T-helper 1 cell (primary cell): ENCODE data around the gene RSPH10B2.
A peak's percentile ranks its signal among the peaks of the same experiment; 100 is the strongest.
"Not testable (repeated sequence)": the region's sequence is repeated elsewhere in the genome, so short reads cannot be mapped to it uniquely, and the experiment has no call there.

Experiments
- DNase-seq, 5 donors: peaks; one replicate each; pipeline ENCODE4 v3.0.0-alpha.2; 2012 to 2020

RSPH10B2 gene

DNA sequence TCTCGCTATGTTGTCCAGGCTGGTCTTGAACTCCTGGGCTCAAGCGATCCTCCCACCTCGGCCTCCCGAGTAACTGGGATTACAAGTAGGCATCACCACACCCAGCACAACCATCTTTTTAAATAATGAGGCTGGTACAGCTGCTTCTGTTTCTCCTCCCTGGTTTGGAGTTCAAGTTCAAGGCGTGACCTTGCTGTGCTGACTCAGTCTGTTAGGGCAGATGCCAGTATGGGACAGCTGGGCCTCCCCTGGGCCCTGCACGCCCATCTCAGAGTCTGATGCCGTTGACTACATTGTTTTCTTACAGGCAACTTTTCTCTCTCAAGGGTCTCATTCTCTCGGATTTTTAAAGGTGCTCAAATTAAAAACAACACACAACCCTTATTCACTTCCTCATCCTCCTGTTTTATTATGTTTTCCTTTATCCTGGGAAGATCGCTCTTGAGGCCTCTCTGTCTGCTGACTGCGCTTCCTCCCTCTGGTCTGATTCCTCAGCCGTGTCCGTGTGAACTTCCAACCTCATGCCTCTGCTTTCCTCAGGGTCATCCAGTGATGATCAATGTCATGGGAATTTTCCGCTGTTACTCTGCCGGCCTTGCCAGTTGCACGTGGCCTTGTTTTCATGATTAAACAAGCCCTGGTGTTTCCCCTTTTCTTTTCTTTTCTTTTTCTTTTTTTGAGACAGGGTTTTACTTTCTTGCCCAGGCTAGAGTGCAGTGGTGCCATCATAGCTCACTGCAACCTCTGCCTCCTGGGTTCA is 38.4 kb downstream of the RSPH10B2 start:
- DNase-seq = not testable (repeated sequence)

DNA sequence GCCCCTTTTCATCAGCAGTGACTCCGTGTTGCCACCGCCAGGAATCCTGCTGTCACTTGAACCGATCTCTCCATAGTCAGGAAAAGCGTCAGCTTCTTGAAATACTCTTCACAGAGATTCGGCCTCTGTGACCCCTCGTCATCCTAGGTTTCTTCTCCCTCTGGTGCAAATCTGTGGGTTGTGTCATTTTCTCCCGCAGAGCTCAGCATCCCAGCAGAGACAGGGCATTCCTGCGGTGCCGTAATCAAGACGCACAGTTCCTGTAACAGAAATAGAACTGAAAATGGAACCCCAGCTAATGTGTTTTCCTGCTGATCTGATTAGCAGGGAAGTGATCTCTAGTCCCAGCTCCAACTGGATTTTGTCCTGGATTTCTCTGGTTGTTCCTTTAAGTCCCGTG is 40.4 kb downstream of the RSPH10B2 start:
- not testable (repeated sequence) for DNase-seq

DNA sequence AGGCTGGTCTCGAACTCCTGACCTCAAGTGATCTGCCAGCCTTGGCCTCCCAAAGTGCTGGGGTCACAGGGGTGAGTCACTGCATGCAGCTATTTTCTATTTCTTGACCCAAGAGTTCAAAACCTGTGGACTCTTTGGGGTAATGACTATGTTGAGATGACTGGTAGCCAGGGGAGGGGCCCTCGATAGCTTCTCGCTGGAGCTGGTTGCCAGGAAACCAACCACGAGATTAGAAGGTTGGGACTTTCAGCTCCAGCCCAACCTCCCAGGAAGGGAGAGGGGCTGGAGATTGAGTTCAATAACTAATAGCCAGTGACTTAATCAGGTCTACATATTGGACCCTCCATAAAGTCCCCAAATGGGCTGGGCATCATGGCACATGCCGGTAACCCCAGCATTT is 43.3 kb downstream of the RSPH10B2 start:
- DNase-seq = not testable (repeated sequence)

GRCh38 chr7:6798047-6798446 is 44.1 kb downstream of the RSPH10B2 start:
- DNase-seq = not testable (repeated sequence)

GRCh38 chr7:6799887-6800286 is 46.0 kb downstream of the RSPH10B2 start:
- DNase-seq = not testable (repeated sequence)

GRCh38 chr7:6800331-6800730 is 46.4 kb downstream of the RSPH10B2 start:
- DNase-seq = not testable (repeated sequence)

- not testable (repeated sequence) for DNase-seq
Measured at GRCh38 chr7:6807393-6807918, 53.6 kb downstream of the RSPH10B2 start.

DNA sequence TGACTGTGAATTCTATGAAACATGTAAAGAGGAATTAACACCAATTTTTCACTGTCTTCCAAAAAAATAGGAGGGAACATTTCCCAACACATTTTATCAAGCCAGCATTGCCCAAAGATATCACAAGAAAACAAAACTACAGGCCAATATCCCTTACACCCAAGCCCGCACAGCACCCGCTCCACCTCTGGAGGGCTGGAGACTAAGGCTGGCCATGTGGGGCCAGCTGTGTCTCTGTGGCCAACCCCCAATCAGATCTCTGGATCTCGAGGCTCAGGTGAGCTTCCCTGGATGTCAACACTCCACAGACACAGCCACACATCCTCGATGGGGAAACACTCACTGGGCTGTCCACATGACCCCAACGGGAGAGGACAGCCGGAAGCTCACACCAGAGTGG is 54.1 kb downstream of the RSPH10B2 start:
- not testable (repeated sequence) for DNase-seq

DNA sequence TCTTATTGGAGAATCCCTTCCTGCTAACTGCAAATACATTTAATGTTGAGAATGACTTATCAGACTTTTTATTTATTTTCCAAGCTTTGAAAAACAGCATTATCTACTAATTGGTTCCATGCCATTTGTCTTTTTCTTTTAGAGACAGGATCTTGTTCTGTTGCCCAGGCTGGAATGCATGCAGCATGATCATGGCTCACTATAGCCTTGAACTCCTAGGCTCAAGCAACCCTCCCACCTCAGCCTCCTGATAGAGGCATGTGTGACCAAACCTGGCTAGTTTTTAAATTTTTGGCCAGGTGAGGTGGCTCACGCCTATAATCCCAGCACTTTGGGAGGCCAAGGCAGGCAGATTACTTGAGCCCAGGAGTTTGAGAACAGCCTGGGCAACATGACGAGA is 59.1 kb downstream of the RSPH10B2 start:
- DNase-seq = not testable (repeated sequence)

- DNase-seq = not testable (repeated sequence)
Measured at GRCh38 chr7:6815470-6815869, 61.6 kb downstream of the RSPH10B2 start.

- not testable (repeated sequence) for DNase-seq
Measured at GRCh38 chr7:6821622-6822021, 67.7 kb downstream of the RSPH10B2 start.

- not testable (repeated sequence) for DNase-seq
Measured at GRCh38 chr7:6825236-6826125, 71.6 kb downstream of the RSPH10B2 start.

DNA sequence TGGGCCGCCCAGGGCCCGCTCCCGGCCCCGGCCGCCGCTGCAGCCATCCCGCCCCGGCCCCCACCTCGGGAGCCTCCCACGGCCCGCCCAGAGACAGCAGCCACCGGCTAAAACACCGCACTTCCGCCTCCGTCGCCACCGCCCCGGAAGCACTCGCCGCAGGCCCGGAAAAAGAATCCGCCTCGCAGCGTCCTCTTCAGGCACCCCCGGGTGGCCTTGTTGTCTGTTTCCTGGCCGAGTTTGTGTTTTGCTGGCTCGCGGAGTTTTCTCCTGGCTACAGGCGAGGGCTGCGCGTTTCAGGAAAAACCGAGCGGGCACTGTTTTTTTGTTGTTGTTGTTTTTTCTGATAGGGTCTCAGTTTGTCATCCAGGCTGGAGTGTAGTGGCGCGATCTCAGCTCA is 72.2 kb downstream of the RSPH10B2 start, which contains the start of gene CCZ1B:
TSS of gene CCZ1B (minus strand) at position 125 of the 400 bp plus-strand sequence. CDS start at position 47, 78 bp downstream.
- peak; percentile 62 to 85 (median 73) for DNase-seq

- not testable (repeated sequence) for DNase-seq
Measured at GRCh38 chr7:6827180-6827579, 73.3 kb downstream of the RSPH10B2 start.

DNA sequence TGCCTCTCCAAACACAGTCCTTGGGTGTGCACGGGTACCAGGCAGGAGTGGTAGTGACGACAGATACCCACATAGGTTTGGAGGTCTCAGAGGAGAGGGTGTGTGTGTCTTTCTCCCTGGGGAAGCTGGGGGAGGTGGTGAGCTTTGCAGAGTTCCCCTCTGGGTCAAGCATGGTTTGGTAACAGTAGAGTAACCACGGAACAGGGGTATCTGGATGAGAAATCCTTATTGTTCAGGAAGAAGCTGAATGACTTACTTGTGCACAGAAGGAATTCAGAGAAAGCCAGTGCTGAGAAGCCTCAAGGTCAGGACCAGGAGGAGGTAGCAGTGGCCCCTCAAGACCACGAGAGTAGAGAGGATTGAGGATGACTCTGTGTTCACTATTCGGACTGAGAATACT is 75.7 kb downstream of the RSPH10B2 start:
- DNase-seq = not testable (repeated sequence)

GRCh38 chr7:6830026-6830425 is 76.1 kb downstream of the RSPH10B2 start:
- not testable (repeated sequence) for DNase-seq

- DNase-seq = no peak
Measured at GRCh38 chr7:6831018-6831725, 77.3 kb downstream of the RSPH10B2 start.

DNA sequence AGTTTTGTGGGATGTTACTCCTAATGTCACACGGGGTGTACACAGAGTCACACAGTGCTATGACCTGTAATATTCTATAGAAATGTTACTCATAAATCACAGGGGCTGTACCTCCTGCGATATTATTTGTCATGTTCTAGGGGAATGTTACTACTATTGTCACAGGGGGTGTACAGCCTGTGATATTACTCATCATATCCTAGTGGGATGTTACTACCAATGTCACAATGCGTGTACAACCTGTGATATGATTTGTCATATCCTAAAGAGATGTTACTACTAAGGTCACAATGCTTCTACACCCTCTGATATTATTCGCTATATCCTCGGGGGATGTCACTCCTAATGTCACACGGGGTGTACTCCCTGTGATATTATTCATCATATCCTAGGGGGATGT is 79.7 kb downstream of the RSPH10B2 start:
- no peak for DNase-seq

DNA sequence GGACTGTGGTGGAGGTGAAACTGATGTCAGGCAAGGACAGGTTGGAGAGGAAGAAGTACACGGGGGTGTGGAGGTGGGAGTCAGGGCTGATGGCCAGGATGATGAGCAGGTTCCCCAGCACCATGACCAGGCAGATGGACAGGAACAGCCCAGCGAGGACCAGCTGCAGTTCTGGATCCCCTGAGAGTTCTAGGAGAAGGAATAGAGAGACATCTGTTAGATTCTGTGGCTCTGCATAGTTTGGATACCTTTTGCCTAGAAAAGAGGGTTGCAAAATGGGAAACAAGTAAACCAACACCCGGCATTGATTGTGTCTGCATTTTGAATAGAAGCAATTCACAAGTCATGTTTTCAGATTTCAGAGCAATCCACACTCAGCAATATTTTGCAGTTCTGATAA is 81.6 kb downstream of the RSPH10B2 start:
- DNase-seq = not testable (repeated sequence)

DNA sequence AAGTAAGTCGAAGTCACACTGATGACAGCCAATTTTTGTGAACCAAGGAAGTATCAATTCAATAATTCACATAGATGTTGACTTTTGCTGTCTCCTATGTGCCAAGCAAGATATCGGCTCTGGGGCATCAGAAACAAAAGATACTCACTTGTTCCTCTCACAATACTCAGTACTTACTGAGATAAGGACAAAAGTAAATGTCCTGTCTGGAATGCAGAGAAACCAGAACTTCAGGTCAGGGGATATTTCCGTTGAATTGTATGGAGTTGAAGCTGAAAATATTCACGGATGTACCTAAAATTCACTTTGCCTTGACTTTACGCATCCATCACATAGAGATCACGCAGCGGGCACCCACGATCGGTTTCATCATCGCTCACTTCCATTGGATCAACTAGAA is 83.2 kb downstream of the RSPH10B2 start:
- not testable (repeated sequence) for DNase-seq

DNA sequence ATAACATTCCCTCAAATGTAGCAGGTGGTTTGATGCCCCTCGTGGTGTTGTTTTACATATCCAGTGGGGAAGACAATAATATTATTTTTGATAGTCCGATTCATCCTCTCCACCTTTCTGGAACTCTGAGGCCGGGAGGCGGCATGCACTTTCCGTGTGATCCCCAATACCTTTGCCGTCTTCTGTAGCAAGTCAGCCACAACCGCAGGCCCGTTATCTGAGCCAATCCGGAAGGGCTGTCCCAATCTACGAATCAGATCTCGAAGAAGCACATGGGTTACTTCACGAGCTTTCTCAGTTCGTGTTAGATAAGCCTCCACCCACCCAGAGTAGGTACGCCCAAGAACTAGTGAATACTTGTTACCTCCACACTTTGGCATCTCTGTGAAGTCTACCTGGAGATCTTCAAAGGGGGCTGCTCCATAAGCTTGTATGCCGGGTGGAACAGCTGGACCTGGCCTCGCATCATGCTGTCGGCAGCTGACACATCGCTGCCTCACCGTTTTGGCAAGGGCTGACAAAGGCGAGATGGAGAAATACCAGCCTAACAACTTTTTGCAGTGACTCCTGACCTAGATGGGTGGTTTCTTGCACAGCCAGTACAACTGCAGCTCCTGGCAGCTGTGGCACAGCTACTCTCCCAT is 88.5 kb downstream of the RSPH10B2 start:
- not testable (repeated sequence) for DNase-seq

- DNase-seq = not testable (repeated sequence)
Measured at GRCh38 chr7:6843092-6843491, 89.2 kb downstream of the RSPH10B2 start.
